ENCODE results near the gene GCHFR.

DNA sequence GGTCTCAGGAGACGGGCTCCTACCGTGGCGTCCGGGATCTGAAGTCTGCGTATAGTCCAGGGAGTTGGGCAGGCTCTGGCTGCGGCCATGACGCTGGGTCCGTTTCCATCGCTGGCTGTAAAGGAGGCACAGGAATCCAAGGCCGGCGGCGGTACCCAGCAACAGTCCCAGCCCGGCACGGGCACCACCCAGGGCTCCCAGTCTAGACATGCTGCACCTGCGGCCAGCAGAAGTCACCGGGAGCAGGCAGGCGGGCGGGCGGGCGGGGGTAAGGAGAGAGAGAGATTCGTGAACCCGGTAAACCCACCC lies 9.3 kb upstream of the GCHFR start:
- TF ChIP-seq, protein P1, sequence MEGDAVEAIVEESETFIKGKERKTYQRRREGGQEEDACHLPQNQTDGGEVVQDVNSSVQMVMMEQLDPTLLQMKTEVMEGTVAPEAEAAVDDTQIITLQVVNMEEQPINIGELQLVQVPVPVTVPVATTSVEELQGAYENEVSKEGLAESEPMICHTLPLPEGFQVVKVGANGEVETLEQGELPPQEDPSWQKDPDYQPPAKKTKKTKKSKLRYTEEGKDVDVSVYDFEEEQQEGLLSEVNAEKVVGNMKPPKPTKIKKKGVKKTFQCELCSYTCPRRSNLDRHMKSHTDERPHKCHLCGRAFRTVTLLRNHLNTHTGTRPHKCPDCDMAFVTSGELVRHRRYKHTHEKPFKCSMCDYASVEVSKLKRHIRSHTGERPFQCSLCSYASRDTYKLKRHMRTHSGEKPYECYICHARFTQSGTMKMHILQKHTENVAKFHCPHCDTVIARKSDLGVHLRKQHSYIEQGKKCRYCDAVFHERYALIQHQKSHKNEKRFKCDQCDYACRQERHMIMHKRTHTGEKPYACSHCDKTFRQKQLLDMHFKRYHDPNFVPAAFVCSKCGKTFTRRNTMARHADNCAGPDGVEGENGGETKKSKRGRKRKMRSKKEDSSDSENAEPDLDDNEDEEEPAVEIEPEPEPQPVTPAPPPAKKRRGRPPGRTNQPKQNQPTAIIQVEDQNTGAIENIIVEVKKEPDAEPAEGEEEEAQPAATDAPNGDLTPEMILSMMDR (conservative IDR thresholded peaks at IDR 0.05; ENCODE audit: low read depth, low read length): no peak
- TF ChIP-seq EZH2 (IDR thresholded peaks at IDR 0.05; ENCODE audit: borderline replicate concordance, low read depth, low read length, poor library complexity, severe bottlenecking): no peak
